Vagina (tissue), 2 donors: Measurements from ENCODE around the gene TDRD6.

Experiments
- CTCF ChIP-seq, 3 experiments: fragments of 450-650 bp in 2 of 3; fragments of 200-600 bp in 1 of 3; sonication (generic) in 1 of 3; IDR thresholded peaks; one replicate each; pipeline ENCODE4 v1.5.1; 2017 to 2019; ENCODE audit warnings: antibody characterized with exemption in 3 of 3, mild to moderate bottlenecking in 2 of 3, moderate library complexity in 2 of 3
- POLR2AphosphoS5 ChIP-seq, 2 donors: sonication (generic); formaldehyde crosslinking; IDR thresholded peaks; one replicate each; pipeline ENCODE4 v1.9.0; 2017; ENCODE audit warnings: antibody characterized with exemption in 2 of 2, mild to moderate bottlenecking in 2 of 2, low read depth in 1 of 2; ENCODE audit not compliant: insufficient read depth in 1 of 2

- TF ChIP-seq POLR2AphosphoS5 (IDR thresholded peaks at IDR 0.05; ENCODE audit: insufficient read depth in 1 of 2, low read depth in 1 of 2) (no peak), CTCF (IDR thresholded peaks at IDR 0.05) (no peak)
Measured at GRCh38 chr6:46677314-46677654, 10.4 kb upstream of the TDRD6 start.
